Astrocyte of the spinal cord (primary cell): ENCODE results near the gene CAMTA1.

Experiments used
- DNase-seq: peaks from one replicate; pipeline ENCODE4 v3.0.0; 2011; ENCODE audit warnings: low read depth, low spot score
- H3K4me3 ChIP-seq: 2 replicates; pipeline ENCODE4 v1.5.1; 2011; ENCODE audit warnings: low read depth, mild to moderate bottlenecking, low read length, moderate library complexity
- CTCF ChIP-seq: IDR thresholded peaks from 2 replicates; pipeline ENCODE4 v1.5.1; 2012; ENCODE audit warnings: low read depth, mild to moderate bottlenecking, low read length, inconsistent platforms
- in situ Hi-C: cut with HindIII; loops from 2 replicates; pipeline ENCODE4 v1.10.0; 2017; ENCODE audit warnings: low sequenced_read_pairs

CAMTA1 gene

GRCh38 chr1:7390604-7391000 lies 605.3 kb downstream of the CAMTA1 start:
- DNase-seq: no peak
- no peak for TF ChIP-seq CTCF
- in situ Hi-C loops: no loop called here
- H3K4me3 ChIP-seq: no peak overlapping the region

DNA sequence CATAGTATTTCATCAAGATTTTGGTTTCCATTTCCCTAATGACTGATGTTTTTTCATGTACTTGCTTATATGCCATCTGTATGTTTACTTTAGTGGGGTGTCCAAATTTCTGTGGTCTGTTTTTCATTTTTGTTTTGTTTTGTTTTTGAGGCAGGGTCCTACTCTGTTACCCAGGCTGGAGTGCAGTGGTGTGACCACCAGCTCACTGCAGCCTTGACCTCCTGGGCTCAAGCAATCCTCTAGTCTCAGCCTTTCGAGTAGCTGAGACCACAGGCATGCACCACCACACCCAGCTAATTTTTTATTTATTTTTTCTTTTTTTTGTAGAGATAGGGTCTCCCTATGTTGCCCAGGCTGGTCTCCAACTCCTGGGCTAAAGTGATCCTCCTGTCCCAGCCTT lies 607.9 kb downstream of the CAMTA1 start:
- in situ Hi-C loops: no loop called here
- TF ChIP-seq CTCF: no peak
- peak; percentile 41 for DNase-seq
- H3K4me3 ChIP-seq: no peak overlapping the region

DNA sequence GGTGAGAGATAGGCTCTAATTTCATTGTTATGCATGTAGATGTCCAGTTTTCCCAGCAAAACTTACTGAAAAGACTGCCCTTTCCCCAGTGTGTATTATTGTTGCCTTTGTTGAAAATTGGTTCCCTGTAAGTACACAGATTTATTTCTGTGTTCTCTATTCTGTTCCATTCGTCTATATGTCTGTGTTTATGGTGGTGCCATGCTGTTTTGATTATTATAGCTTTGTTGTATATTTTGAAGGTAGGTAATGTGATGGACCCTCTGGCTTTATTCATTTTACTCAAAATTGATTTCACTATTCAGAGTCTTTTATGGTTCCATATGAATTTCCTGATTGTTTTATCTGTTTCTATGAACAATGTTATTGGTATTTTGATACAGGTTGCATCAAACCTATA lies 610.0 kb downstream of the CAMTA1 start:
- H3K4me3 ChIP-seq: no peak overlapping the region
- DNase-seq: no peak
- in situ Hi-C loops: no loop called here
- no peak for TF ChIP-seq CTCF

DNA sequence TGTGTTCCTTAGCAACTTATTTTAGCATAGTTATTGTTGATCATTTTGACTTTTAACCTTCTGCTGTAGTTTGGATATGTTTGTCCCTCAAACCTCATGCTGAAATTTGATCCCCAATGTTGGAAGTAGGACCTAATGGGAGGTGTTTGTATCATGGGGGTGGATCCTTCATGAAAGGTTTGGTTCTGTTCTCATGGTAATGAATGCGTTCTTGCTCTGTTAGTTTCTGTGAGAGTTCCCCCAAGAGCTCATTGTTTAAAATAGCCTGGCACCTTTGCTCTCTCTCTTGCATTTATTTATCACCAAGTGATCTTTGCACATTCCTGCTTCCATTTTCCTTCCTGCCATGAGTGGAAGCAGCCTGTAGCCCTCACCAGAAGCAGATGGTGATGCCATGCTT lies 613.7 kb downstream of the CAMTA1 start:
- no peak for DNase-seq
- no peak overlapping the region for H3K4me3 ChIP-seq
- in situ Hi-C loops: no loop called here
- TF ChIP-seq CTCF: no peak

- TF ChIP-seq CTCF: no peak
- in situ Hi-C loops: no loop called here
- no peak for DNase-seq
- no peak overlapping the region for H3K4me3 ChIP-seq
Observed at GRCh38 chr1:7399514-7400125, 614.4 kb downstream of the CAMTA1 start.

DNA sequence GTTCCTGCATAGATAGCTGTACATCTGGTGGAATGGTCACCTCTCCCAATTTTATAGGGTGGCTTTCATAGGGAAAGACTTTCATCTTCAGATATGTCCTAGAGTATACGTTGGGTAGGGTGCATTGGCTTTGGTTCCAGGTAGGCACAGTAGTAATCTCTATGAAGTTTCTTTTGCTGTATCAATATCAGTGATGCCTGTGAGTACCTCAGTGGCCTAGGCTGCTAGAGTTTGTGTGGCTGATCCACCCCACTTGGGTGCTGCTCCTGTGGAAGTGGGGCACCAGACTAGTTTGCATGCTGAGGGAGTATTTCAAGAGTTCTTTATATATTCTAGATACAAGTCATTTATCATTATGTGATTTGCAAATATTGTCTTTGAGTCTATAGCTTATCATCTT lies 615.3 kb downstream of the CAMTA1 start:
- no peak for DNase-seq
- H3K4me3 ChIP-seq: no peak overlapping the region
- in situ Hi-C loops: no loop called here
- TF ChIP-seq CTCF: no peak
